Ovary (tissue), 3 donors: Measurements from ENCODE around the gene GREB1L.

Experiments
- EP300 ChIP-seq: sonication (generic); formaldehyde crosslinking; IDR thresholded peaks from one replicate; pipeline ENCODE4 v1.6.1; 2017; ENCODE audit warnings: antibody characterized with exemption
- POLR2A ChIP-seq: fragments of 450-650 bp; IDR thresholded peaks from one replicate; pipeline ENCODE4 v1.6.1; 2017; ENCODE audit warnings: antibody characterized with exemption, mild to moderate bottlenecking, moderate library complexity
- TF ChIP-seq, protein P1 (sequence below), 3 donors: fragments of 450-650 bp in 2 of 3; fragments of 200-600 bp in 1 of 3; IDR thresholded peaks; one replicate each; pipeline versions ENCODE4 v1.5.1 to v1.8.0; 2016 to 2022; ENCODE audit warnings: antibody characterized with exemption in 3 of 3, mild to moderate bottlenecking in 1 of 3
- donor health status: DM: no; HTN: no; CAD: no.

DNA sequence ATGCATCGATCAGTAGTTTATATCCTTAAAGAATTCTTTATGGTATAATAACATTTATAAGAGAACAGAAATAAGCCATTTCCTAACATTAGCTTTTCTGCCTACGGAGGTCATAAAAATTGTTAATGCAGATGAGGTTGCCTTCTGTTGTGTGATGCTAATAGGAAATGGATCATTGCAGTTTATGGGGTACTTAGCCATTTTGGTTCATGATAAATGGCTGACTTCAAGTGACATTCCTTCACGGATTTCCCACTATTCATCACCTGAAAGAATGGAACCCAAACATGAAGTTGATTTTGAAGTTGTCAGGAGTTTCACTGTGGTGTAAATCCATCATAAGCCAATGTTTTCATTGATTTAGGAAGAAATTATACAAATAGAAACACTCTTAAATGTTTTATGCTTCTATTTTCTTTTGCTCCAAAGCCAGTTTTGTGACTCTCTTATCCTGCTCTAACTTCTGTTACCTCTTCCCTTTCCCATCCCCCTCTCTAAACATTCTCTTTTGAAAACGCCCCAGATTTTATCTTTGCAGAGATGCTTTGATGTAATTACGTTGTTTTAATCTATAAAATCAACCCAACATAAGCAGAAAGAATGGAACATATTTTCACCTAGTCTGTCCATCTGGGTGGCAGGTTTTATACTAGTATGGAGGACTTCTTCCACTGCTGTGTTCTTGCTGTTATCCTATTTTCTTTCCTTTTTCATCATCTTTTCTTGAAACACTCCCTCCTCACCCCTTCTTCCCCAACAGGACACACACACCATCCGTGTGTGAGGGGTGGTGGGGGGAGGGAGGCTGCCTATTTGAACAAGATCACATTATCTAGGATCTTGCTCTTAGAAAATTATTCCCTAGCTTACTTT is 58.2 kb downstream of the GREB1L start:
- TF ChIP-seq, protein P1, sequence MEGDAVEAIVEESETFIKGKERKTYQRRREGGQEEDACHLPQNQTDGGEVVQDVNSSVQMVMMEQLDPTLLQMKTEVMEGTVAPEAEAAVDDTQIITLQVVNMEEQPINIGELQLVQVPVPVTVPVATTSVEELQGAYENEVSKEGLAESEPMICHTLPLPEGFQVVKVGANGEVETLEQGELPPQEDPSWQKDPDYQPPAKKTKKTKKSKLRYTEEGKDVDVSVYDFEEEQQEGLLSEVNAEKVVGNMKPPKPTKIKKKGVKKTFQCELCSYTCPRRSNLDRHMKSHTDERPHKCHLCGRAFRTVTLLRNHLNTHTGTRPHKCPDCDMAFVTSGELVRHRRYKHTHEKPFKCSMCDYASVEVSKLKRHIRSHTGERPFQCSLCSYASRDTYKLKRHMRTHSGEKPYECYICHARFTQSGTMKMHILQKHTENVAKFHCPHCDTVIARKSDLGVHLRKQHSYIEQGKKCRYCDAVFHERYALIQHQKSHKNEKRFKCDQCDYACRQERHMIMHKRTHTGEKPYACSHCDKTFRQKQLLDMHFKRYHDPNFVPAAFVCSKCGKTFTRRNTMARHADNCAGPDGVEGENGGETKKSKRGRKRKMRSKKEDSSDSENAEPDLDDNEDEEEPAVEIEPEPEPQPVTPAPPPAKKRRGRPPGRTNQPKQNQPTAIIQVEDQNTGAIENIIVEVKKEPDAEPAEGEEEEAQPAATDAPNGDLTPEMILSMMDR (IDR thresholded peaks at IDR 0.05): no peak
- no peak for TF ChIP-seq POLR2A
- no peak for TF ChIP-seq EP300
